ENCODE results near the gene BLTP2. TPM values are rescaled to one million over a fixed set of nuclear protein-coding genes. Genes with fewer than 3 reads are reported as not detected.

BLTP2 gene
- total and polyA plus RNA-seq, 10 of the 15 experiments (the other 5 are each of a cell fraction or from before 2014, with no cell fraction given): 14.2 to 151 (median 78.1) TPM

DNA sequence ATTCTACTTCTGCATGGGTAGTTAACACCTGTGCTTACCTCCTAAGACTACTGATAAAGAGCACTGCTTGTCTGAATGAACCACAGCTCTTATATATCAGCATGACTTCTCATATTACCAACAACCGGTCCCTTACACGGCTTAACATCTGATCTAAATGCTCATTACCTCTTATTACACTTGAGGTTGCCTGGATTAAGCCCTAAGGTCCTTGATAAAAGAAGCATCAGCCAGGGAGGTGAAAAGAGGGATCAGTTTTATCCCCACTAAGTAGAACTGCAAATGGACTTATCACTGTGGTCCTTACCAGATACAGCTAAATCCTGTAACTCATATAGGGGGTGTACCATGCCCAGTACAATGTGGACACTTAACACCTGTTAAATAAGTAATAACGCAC is 22.8 kb downstream of the BLTP2 start:
- ATAC-seq: no peak
- no TSS peak for BruUV-seq (replicated peaks)
- DNase-seq (ENCODE audit: low read depth, low spot score): no peak
- peaks cover 31 to 57% of the 10 kb centered on the region in 2 experiments for H3K36me3 ChIP-seq (ENCODE audit: control insufficient read depth in 2 of 2, insufficient read depth in 2 of 2, low read length in 1 of 2)
- SMC1A ChIA-PET (ENCODE audit: uncharacterized antibody, unreplicated experiment): no interaction called here
- intact Hi-C loops (cut with micrococcal nuclease; ENCODE audit: unreplicated experiment) (loop anchor here (5.0 kb wide), 1 partner anchor 50 kb away; the partner anchor contains the start of gene PIGS), in situ Hi-C loops (cut with MboI) (no loop called here)
- no peak overlapping the region for H3K27ac ChIP-seq (ENCODE audit: control insufficient read depth, insufficient read depth)
- RAD21 ChIA-PET (ENCODE audit: unreplicated experiment): no interaction called here
- H3K27me3 ChIP-seq (replicated peaks in 1 of 2; ENCODE audit: control insufficient read depth in 2 of 2, insufficient read depth in 2 of 2, low read length in 1 of 2): no peaks in the 10 kb centered on the region
- H3K79me2 ChIP-seq (ENCODE audit: control insufficient read depth, insufficient read depth, low read length): no peaks in the 10 kb centered on the region
- 95% methylated on average over 3 of the region's 3 CpGs for WGBS (ENCODE audit: insufficient coverage, insufficient replicate concordance, low lambda C conversion rate, missing lambda C conversion rate)
- TF ChIP-seq HDAC6 (IDR thresholded peaks at IDR 0.05; ENCODE audit: unreplicated experiment) (no peak), SP1 (IDR thresholded peaks at IDR 0.05; ENCODE audit: low read depth, low read length) (no peak), EED (IDR thresholded peaks at IDR 0.05; ENCODE audit: low read depth) (no peak), STAT3 (IDR thresholded peaks at IDR 0.05; ENCODE audit: low read depth, low read length) (no peak)
- no peaks in the 10 kb centered on the region for H4K20me1 ChIP-seq (ENCODE audit: control insufficient read depth, insufficient read depth)
- H2AFZ ChIP-seq (ENCODE audit: control insufficient read depth, low read depth, low read length): no peak overlapping the region
- H3K9me3 ChIP-seq (replicated peaks; ENCODE audit: control insufficient read depth, insufficient read depth, low read length): no peaks in the 10 kb centered on the region
- H3K4me2 ChIP-seq (ENCODE audit: control insufficient read depth, insufficient read depth): no peak overlapping the region
- H3K9ac ChIP-seq (ENCODE audit: control insufficient read depth, insufficient read depth, low read length): no peak overlapping the region
- CTCF ChIA-PET: interaction anchor here (1.2 to 4.8 kb wide), 2 partner anchors 10 to 25 kb away, joined by 3 to 20 read pairs; no protein-coding TSS in a partner anchor
- no peak overlapping the region for H3K4me3 ChIP-seq
- POLR2A ChIA-PET: interaction anchor here (1.4 kb wide), 1 partner anchor 89 kb away, joined by 7 read pairs; the partner anchor contains the start of gene PROCA1
- FAIRE-seq: no peak
- no peaks in the 10 kb centered on the region for H3K4me1 ChIP-seq (ENCODE audit: control insufficient read depth, insufficient read depth, low read length)

DNA sequence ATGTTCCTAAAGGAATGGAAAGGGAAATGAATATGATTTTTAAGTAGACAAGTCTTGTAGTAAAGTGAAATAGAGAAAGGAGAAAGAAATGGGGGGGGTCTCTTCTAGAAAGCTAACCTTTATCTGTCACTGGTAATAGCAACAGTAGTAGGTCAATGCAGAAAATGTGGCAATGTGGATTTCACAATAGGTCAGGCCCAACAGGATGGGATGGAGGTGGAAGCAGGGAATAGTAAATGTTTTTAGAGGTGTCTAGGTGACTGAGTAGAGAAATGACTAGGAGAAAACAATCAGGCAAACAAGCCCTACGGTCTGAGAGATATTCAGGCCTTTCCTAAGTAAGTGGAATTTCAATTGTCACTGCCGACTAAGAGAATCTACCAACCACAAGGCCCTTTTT is 24.9 kb downstream of the BLTP2 start:
- no peaks in the 10 kb centered on the region for H3K9me3 ChIP-seq (replicated peaks; ENCODE audit: control insufficient read depth, insufficient read depth, low read length)
- H2AFZ ChIP-seq (ENCODE audit: control insufficient read depth, low read depth, low read length): no peak overlapping the region
- no peak for FAIRE-seq
- H3K27ac ChIP-seq (ENCODE audit: control insufficient read depth, insufficient read depth): no peak overlapping the region
- no peak overlapping the region for H3K9ac ChIP-seq (ENCODE audit: control insufficient read depth, insufficient read depth, low read length)
- intact Hi-C loops (cut with micrococcal nuclease; ENCODE audit: unreplicated experiment): loop anchor here (5.0 kb wide), 1 partner anchor 48 kb away; the partner anchor contains the start of gene PIGS
- no peak for ATAC-seq
- no peak overlapping the region for H3K4me3 ChIP-seq
- in situ Hi-C loops (cut with MboI): no loop called here
- 81% methylated on average over 2 of the region's 2 CpGs for WGBS (ENCODE audit: insufficient coverage, insufficient replicate concordance, low lambda C conversion rate, missing lambda C conversion rate)
- no peaks in the 10 kb centered on the region for H3K79me2 ChIP-seq (ENCODE audit: control insufficient read depth, insufficient read depth, low read length)
- no peaks in the 10 kb centered on the region for H4K20me1 ChIP-seq (ENCODE audit: control insufficient read depth, insufficient read depth)
- ChIA-PET POLR2A (interaction anchor here (0.5 to 1.4 kb wide), 4 partner anchors 49 to 179 kb away, joined by 3 to 4 read pairs (median 4); no protein-coding TSS in a partner anchor), RAD21 (ENCODE audit: unreplicated experiment) (no interaction called here), SMC1A (ENCODE audit: uncharacterized antibody, unreplicated experiment) (interaction anchor here (0.8 to 3.5 kb wide), 4 partner anchors 8 to 221 kb away, joined by 3 to 8 read pairs (median 4); no protein-coding TSS in a partner anchor), CTCF (interaction anchor here (4.8 kb wide), 1 partner anchor 8 kb away, joined by 20 read pairs; no protein-coding TSS in a partner anchor)
- no peak for TF ChIP-seq NFYB (IDR thresholded peaks at IDR 0.05; ENCODE audit: insufficient read depth, low read depth, low read length)
- TF ChIP-seq PML (IDR thresholded peaks at IDR 0.05; ENCODE audit: low read length): no peak
- TF ChIP-seq, protein P1, sequence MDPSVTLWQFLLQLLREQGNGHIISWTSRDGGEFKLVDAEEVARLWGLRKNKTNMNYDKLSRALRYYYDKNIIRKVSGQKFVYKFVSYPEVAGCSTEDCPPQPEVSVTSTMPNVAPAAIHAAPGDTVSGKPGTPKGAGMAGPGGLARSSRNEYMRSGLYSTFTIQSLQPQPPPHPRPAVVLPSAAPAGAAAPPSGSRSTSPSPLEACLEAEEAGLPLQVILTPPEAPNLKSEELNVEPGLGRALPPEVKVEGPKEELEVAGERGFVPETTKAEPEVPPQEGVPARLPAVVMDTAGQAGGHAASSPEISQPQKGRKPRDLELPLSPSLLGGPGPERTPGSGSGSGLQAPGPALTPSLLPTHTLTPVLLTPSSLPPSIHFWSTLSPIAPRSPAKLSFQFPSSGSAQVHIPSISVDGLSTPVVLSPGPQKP (IDR thresholded peaks at IDR 0.05; ENCODE audit: low read depth, low read length): no peak
- no peak for TF ChIP-seq FOS (IDR thresholded peaks at IDR 0.05; ENCODE audit: borderline replicate concordance, extremely low read depth, insufficient read length)
- TF ChIP-seq HDAC6 (IDR thresholded peaks at IDR 0.05; ENCODE audit: unreplicated experiment): no peak
- TF ChIP-seq TCF12 (IDR thresholded peaks at IDR 0.05; ENCODE audit: low read depth, low read length): no peak
- TF ChIP-seq, protein P2, sequence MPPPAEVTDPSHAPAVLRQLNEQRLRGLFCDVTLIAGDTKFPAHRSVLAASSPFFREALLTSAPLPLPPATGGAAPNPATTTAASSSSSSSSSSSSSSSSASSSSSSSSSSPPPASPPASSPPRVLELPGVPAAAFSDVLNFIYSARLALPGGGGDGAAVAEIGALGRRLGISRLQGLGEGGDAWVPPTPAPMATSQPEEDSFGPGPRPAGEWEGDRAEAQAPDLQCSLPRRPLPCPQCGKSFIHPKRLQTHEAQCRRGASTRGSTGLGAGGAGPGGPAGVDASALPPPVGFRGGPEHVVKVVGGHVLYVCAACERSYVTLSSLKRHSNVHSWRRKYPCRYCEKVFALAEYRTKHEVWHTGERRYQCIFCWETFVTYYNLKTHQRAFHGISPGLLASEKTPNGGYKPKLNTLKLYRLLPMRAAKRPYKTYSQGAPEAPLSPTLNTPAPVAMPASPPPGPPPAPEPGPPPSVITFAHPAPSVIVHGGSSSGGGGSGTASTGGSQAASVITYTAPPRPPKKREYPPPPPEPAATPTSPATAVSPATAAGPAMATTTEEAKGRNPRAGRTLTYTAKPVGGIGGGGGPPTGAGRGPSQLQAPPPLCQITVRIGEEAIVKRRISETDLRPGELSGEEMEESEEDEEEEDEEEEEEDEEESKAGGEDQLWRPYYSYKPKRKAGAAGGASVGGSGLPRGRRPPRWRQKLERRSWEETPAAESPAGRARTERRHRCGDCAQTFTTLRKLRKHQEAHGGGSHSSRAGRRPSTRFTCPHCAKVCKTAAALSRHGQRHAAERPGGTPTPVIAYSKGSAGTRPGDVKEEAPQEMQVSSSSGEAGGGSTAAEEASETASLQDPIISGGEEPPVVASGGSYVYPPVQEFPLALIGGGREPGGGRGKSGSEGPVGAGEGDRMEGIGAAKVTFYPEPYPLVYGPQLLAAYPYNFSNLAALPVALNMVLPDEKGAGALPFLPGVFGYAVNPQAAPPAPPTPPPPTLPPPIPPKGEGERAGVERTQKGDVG (CRISPR knock-in tag; IDR thresholded peaks at IDR 0.05): no peak
- no peak for TF ChIP-seq FOXK2 (IDR thresholded peaks at IDR 0.05)
- no peak for TF ChIP-seq RAD21 (IDR thresholded peaks at IDR 0.05; ENCODE audit: insufficient read depth, low read depth, low read length)
- no peak for TF ChIP-seq HDGF (IDR thresholded peaks at IDR 0.05)
- H3K36me3 ChIP-seq (ENCODE audit: control insufficient read depth in 2 of 2, insufficient read depth in 2 of 2, low read length in 1 of 2): peaks cover 42 to 69% of the 10 kb centered on the region in 2 experiments
- no peaks in the 10 kb centered on the region; the same call in none of the 2 replicates for H3K4me1 ChIP-seq (ENCODE audit: control insufficient read depth, insufficient read depth, low read length)
- no peak for DNase-seq (ENCODE audit: low read depth, low spot score)
- H3K27me3 ChIP-seq (replicated peaks in 1 of 2; ENCODE audit: control insufficient read depth in 2 of 2, insufficient read depth in 2 of 2, low read length in 1 of 2): no peaks in the 10 kb centered on the region
- no peak overlapping the region for H3K4me2 ChIP-seq (ENCODE audit: control insufficient read depth, insufficient read depth)
- no TSS peak for BruUV-seq (replicated peaks)
